DMS114 treated with DMSO at 0.1 percent for 48 hours (cell line): ENCODE results near the gene ABCB8.
A peak's percentile ranks its signal among the peaks of the same experiment; 100 is the strongest.

Experiments
- DNase-seq: peaks from one replicate; lab custom pipeline; 2025; ENCODE audit not compliant: unreplicated experiment; lab: John Stamatoyannopoulos, UW

Gene ABCB8

DNA sequence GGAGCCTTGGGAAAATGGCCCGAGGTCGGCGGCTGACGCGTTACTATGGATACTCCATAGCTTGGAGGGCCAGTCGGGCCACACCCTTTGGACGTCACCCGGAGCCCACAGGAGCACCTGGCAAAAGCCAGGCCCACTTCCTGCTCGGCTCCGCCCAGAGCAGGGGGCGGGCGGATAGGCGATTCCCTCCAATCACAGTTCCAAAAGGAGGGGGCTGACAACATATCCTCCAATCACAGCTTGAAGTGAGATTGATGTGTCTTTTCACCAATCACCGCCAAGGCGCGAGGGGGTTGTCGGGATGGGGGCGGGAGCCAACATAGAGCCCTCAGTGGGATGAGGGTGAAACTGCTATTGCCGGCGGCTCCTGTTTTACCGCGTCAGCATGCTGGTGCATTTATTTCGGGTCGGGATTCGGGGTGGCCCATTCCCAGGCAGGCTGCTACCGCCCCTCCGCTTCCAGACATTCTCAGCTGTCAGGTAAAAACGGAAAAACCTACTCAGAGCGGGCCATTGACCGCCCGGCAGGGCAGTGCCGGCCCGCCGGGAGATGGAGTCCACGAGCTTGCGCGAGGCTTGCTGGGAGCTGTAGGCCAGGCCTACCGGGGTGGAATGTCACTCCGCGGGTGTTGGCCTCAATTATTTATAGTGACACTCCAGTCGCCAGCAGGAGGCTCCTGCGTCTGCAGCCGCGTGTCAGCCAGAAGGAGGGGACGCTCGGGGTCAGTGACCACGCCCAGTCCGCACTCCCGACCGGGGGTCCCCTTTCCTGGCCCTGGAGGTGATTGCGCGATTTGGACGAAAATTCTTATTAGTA lies at the start of gene ABCB8:
Gene ABCB8, plus strand, starts transcription at position 320 of the 817 bp plus-strand sequence. Its CDS starts 66 bp downstream, at position 386.
- DNase-seq: peak; percentile 96

DNA sequence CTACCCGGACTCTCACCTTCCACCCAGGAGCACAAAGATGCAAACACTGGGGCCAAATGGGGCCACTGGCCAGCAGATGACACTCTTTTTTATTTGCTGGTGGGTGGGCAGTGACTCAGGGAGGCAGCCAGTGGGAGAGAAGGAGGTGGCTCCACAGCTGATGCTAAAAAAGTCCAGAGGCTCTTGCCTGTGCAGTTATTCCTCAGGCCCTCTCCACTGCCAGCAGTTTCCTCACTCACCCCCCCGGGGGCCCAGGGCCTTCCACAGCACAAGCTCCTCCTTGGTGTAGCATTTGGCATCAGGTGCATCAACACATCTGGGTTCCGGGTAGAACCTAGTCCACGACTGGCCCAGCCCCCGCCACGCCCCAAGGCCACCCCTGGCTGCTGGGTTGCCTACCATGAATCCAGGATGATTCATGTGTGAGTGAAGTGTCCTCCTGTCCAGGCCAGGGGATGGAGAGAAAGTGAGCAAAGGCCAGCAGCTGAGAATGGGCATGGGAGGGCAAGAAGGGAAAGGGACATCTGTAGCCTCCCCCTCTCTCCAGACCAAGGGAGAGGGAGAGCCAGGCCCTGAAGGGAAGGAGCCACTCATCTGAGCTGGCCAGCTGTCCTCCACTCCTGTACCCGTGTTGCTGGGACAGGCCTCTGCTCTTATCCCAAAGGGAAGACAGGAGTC lies 48.4 kb upstream of the ABCB8 start:
- DNase-seq: no peak

DNA sequence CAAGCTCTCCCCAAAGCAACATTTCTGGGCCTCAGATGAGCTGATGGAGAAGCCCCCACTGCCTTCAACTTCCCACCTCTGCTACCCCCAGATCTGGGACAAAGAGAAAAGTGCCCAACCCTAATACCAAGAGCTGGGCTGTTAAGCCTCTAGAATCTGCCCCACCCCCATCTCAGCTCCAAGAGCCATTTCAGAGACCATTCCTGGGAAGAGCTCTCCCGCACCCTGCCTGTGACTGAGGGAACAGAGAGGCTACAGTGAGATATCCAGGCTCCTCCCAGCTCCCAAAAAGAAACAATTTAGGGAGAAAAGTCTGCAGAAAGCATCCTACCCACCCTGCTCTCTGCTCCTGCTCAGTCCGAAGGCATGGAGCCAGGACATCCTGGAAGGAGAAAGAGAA lies 47.6 kb upstream of the ABCB8 start:
- no peak for DNase-seq

DNA sequence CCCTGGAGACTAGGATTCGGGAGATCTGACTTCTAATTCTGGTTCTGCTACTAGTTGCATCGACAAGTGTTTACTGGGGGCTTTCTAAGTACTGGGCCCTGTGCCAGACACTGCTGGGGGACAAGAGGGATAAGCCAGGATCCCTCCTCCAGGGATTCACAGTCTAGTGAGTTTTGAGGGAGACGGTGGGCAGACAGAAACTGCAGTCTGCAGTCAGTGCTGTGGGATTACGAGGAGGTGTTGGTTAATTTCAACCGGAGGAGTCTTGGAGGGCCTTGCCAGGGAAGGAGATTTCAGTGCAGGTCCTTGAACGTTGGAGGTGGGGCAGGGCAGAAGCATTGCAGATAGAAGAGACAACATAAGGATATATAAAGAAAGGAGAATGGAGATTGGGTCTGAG lies 46.6 kb upstream of the ABCB8 start:
- DNase-seq: no peak

DNA sequence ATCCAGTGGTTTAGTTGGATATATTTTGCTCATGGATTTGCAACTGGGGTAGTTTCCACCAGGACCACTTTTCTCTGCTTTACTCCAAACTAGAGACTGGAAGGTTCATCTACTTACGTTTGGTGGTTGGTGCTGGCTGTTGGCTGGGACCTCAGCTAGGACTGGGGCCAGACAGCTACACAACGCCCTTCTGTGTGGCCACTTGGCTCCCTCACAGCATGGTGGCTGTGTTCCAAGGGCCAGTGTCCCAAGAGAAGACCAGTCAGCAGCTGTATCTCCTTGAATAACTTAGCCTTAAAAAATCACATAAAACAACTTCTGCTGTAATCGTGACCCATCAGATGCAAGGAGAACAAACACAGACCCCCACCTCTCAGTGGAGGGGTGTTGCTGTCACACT lies 45.9 kb upstream of the ABCB8 start:
- DNase-seq: no peak

DNA sequence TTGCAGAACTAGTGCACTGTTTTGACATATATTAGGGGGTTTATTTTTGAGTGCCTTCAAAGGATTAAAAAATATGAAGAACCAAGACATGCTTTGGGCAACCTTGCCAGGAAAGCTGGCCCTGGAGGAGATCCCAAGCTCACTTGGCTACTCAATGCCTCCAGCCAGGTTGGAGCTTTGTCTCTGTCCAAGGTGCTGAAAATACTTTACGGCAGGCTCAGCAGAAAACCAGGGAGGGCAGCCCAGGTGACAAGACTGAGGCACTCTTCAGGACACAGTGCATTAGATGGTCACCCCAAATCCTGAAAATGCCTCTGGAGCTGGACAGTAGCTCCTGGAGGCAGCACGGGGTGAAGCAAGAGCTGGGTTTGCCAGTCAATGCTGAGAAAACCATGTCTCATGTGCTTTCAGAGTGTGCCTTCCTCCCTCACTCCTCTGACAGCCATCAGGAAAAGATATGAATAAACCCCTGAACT lies 44.3 kb upstream of the ABCB8 start:
- no peak for DNase-seq

DNA sequence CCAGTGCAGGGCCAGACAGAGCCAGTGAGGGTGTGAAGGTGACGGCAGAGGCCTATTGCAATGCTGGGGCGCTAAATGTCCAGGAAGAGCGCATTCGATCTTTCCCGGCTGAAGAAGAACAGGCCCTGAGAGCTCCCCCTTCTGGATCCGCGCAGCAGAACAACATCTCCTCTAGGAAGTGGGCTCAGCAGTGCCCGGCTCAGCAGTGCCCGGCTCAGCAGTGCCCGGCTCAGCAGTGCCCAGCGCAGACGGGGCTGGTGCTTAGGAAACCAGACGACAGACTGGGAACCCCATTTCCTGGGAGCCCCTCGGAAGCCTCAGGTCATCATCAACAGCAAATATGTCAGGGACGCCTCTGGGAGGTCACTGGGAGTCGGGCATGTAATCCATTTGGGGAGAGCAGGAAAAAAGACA lies 42.1 kb upstream of the ABCB8 start:
- DNase-seq: peak; percentile 28

DNA sequence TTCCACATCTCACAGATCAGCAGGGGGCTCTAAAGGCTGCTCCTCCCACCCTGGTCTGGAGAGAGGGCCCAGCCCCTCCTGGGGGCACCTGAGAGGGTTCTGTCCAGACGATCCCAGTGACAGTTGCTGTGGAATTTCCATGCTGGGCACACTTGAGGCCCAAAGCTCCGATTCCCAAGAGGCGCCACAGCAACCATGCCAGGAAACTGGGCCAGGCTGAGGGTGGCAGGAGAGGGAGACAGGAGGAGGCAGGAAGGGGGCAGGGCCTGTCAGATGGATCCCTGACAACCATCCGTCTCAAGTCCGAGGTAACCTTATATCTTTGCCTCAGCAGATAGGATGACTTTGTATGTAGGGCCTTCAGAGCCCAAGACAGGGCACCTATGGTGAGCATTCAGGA lies 41.7 kb upstream of the ABCB8 start:
- no peak for DNase-seq

DNA sequence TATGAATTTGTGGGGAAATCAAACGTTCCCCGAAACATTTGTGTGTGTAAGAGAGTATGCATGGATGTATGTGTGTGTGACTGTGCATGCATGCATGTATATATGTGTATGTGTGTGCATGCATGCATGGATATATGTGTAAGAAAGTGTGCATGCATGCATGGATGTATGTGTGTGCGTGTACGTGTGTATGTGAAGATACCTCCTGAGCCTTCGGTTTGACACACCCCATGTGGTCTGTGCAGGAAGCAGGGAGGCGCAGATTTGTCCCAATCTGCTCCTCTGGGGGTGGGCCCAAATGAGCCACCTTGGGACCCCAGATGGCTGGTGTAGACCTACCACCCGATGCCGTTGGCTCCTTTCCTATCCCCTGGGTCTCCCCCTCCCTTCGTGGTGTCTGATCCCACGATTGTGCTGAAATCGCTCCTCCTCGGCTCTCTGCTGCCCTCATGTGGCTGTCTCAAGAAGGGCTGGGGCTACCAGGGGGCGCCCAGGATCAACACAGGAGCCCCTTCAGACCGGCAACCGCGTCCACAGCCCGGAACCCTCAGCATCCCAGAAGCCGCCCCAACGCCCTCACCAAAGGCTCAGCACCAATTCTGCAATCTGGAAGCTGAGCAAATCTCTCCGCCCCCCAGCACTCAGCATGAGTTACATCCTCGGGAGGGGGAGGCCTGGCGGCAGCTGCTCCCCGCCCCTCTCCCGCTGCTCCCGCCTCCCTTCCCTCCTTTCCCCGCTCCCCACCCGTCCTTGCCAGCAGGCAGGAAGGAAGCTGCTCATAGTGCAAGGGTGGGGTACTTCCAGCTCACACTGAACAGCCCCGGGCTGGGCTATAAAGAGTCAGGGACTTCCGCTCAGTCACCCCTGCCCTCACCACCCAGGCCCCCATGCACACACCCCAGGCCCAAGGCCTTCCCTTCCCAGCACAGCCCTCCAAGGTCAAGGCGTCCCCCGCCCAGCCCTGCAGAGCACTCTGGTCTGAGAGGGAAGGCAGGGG lies 39.7 kb upstream of the ABCB8 start:
- DNase-seq: peak; percentile 25

DNA sequence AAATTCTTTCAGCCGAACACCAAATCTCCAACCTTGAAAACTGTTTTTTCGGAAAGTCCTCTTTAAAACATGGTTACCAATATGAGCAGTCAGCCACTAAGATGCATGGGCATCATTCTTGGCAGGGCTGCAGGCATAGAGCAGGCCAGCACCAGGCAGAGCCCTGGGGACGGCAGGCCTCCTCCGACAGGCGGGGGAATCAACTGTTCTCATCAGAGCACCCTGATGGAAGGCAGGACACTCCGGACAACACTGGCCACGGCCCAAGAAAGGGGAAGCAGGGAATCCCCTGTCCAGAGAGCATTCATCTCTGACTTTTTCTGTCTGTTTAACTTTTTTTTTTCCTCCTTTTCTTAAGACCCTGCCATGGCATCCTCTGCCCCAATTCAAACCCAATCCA lies 38.8 kb upstream of the ABCB8 start:
- DNase-seq: no peak

DNA sequence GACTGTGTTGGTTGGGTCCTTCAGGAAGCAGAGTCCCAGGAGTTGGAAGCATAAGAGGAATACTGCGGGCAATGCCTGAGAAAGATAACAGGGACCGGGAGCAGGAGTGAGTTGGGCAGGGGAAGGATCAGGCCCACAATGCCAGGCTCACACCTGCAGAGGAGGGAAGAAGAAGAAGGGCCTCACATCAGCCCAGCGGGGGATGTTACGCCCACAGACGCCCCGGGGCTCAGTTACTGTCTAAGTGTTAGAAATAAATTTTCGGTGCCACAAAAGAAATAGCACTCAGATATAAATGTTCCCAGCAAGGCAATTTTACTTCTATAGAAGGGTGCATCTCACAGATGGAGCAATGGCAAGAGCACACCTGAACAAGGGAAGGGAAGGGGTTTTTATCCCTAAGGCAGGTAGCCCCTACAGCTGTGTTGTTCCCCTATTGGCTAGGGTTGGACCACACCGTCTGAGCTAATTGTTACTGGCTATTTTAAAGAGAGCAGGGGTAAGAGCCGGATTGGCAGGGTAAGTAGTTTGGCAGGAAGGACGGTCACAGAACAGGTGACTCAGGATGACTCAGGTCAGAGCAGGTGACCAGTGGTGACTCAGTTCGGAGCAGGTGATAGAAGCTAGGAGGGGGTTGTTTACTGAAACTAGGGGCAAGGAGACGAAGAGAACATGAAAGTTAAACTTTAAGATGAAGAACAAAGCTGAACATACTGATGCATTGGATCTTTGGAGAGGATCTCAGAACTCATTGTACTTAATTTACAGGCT lies 37.6 kb upstream of the ABCB8 start, which contains the start of gene NOS3:
Gene NOS3, plus strand, starts transcription at position 602 of the 771 bp plus-strand sequence. CDS start 2,787 bp downstream, outside the sequence.
- DNase-seq: no peak

DNA sequence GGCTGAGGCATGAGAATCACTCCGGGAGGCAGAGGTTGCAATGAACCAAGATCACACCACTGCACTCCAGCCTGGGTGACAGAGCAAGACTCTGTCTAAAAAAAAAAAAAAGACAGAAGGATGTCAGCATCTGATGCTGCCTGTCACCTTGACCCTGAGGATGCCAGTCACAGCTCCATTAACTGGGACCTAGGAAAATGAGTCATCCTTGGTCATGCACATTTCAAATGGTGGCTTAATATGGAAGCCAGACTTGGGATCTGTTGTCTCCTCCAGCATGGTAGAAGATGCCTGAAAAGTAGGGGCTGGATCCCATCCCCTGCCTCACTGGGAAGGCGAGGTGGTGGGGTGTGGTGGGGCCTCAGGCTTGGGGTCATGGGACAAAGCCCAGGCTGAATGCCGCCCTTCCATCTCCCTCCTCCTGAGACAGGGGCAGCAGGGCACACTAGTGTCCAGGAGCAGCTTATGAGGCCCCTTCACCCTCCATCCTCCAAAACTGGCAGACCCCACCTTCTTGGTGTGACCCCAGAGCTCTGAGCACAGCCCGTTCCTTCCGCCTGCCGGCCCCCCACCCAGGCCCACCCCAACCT lies 36.1 kb upstream of the ABCB8 start:
- DNase-seq: no peak

DNA sequence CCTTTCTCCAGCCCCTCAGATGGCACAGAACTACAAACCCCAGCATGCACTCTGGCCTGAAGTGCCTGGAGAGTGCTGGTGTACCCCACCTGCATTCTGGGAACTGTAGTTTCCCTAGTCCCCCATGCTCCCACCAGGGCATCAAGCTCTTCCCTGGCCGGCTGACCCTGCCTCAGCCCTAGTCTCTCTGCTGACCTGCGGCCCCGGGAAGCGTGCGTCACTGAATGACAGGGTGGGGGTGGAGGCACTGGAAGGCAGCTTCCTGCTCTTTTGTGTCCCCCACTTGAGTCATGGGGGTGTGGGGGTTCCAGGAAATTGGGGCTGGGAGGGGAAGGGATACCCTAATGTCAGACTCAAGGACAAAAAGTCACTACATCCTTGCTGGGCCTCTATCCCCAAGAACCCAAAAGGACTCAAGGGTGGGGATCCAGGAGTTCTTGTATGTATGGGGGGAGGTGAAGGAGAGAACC lies 35.4 kb upstream of the ABCB8 start:
- peak; percentile 29 for DNase-seq

DNA sequence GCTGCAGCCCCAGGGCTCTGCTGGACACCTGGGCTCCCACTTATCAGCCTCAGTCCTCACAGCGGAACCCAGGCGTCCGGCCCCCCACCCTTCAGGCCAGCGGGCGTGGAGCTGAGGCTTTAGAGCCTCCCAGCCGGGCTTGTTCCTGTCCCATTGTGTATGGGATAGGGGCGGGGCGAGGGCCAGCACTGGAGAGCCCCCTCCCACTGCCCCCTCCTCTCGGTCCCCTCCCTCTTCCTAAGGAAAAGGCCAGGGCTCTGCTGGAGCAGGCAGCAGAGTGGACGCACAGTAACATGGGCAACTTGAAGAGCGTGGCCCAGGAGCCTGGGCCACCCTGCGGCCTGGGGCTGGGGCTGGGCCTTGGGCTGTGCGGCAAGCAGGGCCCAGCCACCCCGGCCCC lies 34.7 kb upstream of the ABCB8 start:
- DNase-seq: no peak

DNA sequence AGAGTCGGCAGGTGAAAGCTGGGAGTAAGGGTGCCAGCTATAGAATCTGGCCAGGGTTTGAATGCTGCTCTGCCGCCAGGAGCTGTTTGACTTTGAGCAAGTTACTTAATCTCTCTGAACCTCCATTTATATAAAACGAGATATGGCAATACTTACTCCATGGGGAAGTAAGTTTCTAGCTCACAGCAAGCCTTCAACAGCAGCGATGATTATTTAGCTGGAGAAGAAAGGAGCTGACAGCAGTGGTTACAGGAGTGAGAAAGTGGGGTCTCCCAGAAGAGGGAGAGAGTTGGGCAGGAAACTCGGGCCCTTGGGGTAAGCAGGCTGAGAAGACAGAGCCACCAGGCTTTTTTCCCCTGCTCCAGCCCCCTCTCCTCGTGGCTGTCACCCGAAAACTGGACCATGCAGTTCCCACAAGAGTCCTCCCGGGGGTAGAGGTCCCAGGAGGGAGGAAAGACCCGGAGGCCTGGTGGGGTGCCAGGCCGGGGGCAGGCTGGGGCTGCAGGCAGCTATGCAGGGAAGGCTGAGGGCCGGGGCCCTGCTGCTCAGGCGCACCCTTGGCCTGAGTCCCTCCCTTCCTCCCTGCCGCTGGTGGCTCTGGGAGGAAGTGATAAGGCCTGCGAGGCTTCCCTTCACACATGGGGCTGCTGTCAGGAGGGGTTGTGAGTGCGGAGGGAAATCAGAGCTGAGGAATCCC lies 34.0 kb upstream of the ABCB8 start:
- DNase-seq: no peak

DNA sequence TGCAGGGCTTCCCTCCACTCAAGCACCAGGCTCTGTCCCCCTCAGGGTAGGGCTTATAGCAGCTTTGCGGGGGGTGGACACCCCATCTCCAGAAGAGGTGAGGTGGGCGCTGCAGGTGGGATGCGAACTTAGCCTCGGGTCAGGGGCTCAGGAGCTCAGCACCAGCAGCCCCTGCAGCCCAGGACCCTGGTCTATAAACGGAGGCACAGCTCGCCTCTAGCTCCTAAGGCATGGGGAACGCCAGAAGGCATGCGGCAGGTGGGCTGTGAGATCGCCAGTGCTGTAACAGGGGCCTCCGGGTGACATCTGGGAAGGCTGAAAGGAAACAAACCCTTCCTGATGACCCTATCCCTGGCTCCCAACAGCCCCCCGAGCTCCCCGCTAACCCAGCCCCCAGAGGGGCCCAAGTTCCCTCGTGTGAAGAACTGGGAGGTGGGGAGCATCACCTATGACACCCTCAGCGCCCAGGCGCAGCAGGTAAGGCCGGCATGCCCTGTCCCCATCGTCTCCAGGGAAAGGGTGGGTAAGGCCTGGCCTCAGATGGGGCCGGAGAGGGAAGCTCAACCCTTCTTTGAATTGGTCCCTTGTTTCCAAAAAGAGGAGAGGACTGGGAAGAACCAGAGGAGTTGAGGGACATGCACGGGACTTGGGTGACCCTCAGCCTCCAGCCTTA lies 33.3 kb upstream of the ABCB8 start:
- DNase-seq: no peak

DNA sequence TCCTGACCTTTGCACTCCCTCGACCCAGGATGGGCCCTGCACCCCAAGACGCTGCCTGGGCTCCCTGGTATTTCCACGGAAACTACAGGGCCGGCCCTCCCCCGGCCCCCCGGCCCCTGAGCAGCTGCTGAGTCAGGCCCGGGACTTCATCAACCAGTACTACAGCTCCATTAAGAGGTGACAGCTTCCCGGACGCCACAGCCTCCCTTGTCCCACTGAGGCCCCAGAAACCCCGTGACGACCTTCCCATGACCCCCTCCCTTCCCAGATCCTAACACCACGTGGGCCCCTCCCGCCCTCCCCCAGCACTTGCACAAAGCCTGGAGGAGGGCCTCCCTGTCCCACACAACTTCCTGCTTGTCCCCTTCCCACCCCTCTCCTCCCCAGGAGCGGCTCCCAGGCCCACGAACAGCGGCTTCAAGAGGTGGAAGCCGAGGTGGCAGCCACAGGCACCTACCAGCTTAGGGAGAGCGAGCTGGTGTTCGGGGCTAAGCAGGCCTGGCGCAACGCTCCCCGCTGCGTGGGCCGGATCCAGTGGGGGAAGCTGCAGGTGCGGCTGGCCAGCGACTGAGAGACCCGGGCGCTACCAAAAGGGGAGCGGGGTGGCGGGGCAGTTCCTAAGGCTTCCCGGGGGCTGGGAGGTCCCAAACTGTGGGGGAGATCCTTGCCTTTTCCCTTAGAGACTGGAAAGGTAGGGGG lies 31.7 kb upstream of the ABCB8 start:
- DNase-seq: no peak

DNA sequence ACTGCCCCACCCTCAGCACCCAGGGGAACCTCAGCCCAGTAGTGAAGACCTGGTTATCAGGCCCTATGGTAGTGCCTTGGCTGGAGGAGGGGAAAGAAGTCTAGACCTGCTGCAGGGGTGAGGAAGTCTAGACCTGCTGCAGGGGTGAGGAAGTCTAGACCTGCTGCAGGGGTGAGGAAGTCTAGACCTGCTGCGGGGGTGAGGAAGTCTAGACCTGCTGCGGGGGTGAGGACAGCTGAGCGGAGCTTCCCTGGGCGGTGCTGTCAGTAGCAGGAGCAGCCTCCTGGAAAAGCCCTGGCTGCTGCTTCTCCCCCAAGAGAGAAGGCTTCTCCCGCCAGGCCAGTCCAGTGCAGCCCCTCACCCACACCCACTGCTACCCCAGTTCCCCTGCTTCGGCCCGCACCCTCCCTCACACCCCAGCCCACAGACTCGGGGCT lies 31.2 kb upstream of the ABCB8 start:
- DNase-seq: no peak
